Measurements from ENCODE around the gene TMEM127.

GRCh38 chr2:96231316-96231715 is 34.5 kb downstream of the TMEM127 start:
- TF ChIP-seq CTCF (IDR thresholded peaks at IDR 0.05) (no peak), POLR2A (IDR thresholded peaks at IDR 0.05) (no peak), EP300 (IDR thresholded peaks at IDR 0.05) (no peak)

Data from ovary (tissue), 3 donors.